Stimulated activated CD4-positive, alpha-beta T cell treated with anti-CD3 and anti-CD28 coated beads, Interleukin-1b, Interleukin-23, amount 100 ng/mL, for 24 hours (primary cell): ENCODE results near the gene COPG1.

Experiments
- DNase-seq, 4 experiments: peaks; one replicate each; pipeline ENCODE4 v3.0.0-alpha.2; 2020; ENCODE audit warnings: low read depth in 4 of 4, low spot score in 1 of 4

COPG1 gene

GRCh38 chr3:129278439-129278965 lies 29.1 kb downstream of the COPG1 start, which contains the start of gene HMCES:
TSS of gene HMCES (plus strand) at chr3:129278870. CDS start at chr3:129279733, 863 bp downstream.
- peak; percentile 79 to 92 (median 90) for DNase-seq

DNA sequence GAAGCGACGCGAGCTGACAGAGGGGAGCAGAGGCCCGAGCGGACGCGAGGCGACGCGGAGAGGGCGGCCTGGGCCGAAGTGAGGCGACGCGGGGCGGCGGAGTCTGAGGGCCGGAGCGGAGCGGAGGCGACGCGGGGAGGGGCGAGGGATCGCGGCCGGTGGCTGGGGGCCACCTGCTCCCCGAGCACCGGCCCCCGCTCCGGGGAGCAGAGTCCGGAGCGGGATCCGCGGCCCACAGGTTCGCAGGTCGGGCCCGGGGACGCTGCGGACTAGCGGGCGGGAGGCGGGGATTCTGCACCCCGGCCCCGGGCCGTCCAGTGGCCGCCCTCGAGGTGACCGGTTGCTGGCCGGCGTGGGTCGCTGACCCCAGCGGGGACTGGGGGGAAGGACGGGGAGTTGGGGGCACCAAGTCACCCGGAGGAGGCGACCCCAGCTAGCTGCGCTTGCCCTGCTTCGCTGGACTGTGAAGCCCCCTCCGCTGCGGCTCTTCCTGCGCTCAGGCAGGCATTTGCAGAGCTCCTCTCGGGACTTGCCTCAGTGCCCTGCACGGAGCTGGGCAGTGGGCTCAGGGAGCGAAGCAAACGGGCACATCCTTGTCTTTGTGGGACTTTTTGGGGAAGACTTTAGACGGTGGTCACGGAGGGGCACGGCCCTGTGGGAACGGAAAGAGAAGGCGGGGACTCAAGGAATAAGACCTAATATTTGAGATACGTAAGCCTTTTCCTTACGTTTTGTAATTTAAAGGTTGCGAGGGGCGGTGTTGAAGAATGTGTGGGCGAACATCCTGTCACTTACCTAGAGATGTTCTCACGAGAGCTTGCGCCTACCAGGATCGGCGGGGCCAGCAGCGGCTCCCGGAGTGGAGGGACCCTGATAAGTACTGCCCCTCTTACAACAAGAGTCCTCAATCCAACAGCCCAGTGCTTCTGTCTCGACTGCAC lies 29.8 kb downstream of the COPG1 start:
- DNase-seq: peak in 3 of 4 experiments; percentile 12 to 44 (median 30)

DNA sequence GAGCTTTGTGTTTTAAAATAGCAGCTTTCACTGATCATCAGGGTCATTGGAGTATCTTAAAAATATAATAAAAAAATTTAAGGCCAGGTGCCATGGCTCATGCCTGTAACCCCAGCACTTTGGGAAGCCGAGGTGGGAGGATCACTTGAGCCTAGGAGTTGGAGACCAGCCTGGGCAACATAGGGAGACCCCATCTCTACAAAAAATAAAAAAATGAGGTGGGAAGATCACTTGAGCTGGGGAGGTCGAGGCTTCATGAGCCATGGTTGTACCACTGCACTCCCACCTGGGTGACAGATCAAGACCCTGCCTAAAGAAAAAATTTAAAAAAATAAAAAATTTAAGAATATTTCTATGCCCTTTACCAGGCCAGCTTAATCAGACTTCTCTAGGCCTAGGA lies 30.8 kb downstream of the COPG1 start:
- no peak for DNase-seq

DNA sequence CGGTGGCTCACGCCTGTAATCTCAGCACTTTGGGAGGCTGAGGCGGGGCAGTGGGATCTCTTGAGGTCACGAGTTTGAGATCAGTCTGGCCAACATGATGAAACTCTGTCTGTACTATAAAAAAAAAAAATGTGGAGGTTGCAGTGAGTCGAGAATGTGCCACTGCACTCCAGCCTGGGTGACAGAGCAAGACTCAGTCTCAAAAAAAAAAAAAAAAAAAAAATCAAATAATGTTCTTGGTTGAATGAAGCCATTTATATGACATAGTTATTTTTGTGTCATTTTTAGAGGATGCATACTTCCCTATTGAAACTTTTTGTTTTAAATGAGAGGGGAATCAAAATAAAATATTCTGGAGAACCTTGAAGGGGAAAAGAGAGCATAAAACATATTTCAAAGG lies 32.3 kb downstream of the COPG1 start:
- DNase-seq: no peak

GRCh38 chr3:129282727-129283327 lies 33.4 kb downstream of the COPG1 start:
- DNase-seq: no peak

GRCh38 chr3:129286081-129286480 lies 36.7 kb downstream of the COPG1 start:
- DNase-seq: no peak

DNA sequence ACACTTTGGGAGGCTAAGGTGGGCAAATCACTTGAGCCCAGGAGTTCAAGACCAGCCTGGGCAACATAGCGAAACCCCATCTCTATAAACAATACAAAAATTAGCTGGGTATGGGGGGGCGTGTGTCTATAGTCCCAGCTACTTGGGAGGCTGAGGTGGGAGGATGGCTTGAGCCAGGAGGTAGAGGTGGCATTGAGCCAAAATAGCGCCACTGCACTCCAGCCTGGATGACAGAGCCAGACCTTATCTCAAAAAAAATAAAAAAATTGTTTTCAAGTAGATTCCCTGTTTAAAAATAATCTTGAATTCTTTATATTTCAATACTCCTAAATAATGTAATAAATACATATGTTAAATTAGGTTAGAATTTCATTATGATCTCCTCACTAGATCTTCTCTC lies 39.0 kb downstream of the COPG1 start:
- DNase-seq: no peak

- no peak for DNase-seq
Observed at GRCh38 chr3:129289201-129289921, 40.0 kb downstream of the COPG1 start.

GRCh38 chr3:129291236-129291886 lies 42.0 kb downstream of the COPG1 start:
- DNase-seq: no peak

- no peak for DNase-seq
Observed at GRCh38 chr3:129295286-129295685, 45.9 kb downstream of the COPG1 start.

GRCh38 chr3:129304146-129304961 lies 54.9 kb downstream of the COPG1 start:
- no peak for DNase-seq

DNA sequence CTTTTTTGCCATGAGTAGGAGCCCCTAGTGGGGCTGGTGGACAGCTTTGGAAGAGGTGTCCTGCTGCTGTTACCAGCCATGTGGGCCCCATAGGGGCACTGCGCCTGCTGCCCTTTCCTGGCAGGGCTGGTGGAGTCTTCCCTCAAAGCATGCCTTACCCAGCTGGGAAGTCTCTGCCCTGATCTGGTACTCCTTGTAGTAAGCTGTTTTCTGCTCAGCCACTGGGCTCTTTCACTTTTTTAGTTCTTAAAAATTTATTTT lies 55.5 kb downstream of the COPG1 start:
- no peak for DNase-seq

GRCh38 chr3:129305592-129306091 lies 56.2 kb downstream of the COPG1 start:
- DNase-seq: no peak

- no peak for DNase-seq
Observed at GRCh38 chr3:129308636-129309035, 59.2 kb downstream of the COPG1 start.

- no peak for DNase-seq
Observed at GRCh38 chr3:129310111-129311011, 61.0 kb downstream of the COPG1 start.

- DNase-seq: no peak
Observed at GRCh38 chr3:129311054-129311902, 61.9 kb downstream of the COPG1 start.

GRCh38 chr3:129312021-129312639 lies 62.7 kb downstream of the COPG1 start:
- no peak for DNase-seq
